Liver (tissue), 3 donors: ENCODE data around the gene JAG1.

Experiments used
- EGR1 ChIP-seq, 2 donors: IDR thresholded peaks; 2 replicates each; pipeline ENCODE4 v1.6.1; 2016 to 2018; ENCODE audit warnings: antibody characterized with exemption in 2 of 2, low read depth in 2 of 2
- FOXA1 ChIP-seq: IDR thresholded peaks from 2 replicates; pipeline ENCODE4 v1.6.1; 2016; ENCODE audit warnings: antibody characterized with exemption
- GABPA ChIP-seq, 2 donors: IDR thresholded peaks in 1 of 2; conservative IDR thresholded peaks in 1 of 2; 2 replicates each; pipeline ENCODE4 v1.6.1; 2016; ENCODE audit warnings: antibody characterized with exemption in 2 of 2, mild to moderate bottlenecking in 1 of 2, moderate library complexity in 1 of 2
- JUND ChIP-seq, 2 donors: IDR thresholded peaks; 2 replicates each; pipeline ENCODE4 v1.6.1; 2016; ENCODE audit warnings: antibody characterized with exemption in 2 of 2
- RAD21 ChIP-seq, 2 donors: IDR thresholded peaks; 2 replicates each; pipeline ENCODE4 v1.6.1; 2016; ENCODE audit warnings: antibody characterized with exemption in 2 of 2, mild to moderate bottlenecking in 2 of 2
- RXRA ChIP-seq, 2 donors: IDR thresholded peaks; 2 replicates each; pipeline ENCODE4 v1.6.1; 2017 to 2018; ENCODE audit warnings: antibody characterized with exemption in 2 of 2, mild to moderate bottlenecking in 1 of 2
- SP1 ChIP-seq: IDR thresholded peaks from 2 replicates; pipeline ENCODE4 v1.6.1; 2018; ENCODE audit warnings: antibody characterized with exemption, mild to moderate bottlenecking
- TAF1 ChIP-seq: conservative IDR thresholded peaks from 2 replicates; pipeline ENCODE4 v1.6.1; 2016; ENCODE audit warnings: antibody characterized with exemption, mild to moderate bottlenecking
- YY1 ChIP-seq: IDR thresholded peaks from 2 replicates; pipeline ENCODE4 v1.6.1; 2016; ENCODE audit warnings: antibody characterized with exemption, mild to moderate bottlenecking
- TF ChIP-seq, protein P1 (sequence below): fragments of 150-350 bp; IDR thresholded peaks from 2 replicates; pipeline ENCODE4 v1.5.1; 2017; ENCODE audit warnings: improper control_type of control experiment, low read depth, low read length; ENCODE audit not compliant: missing input control
- TF ChIP-seq, protein P2 (sequence below): IDR thresholded peaks from 2 replicates; pipeline ENCODE4 v1.6.1; 2016; ENCODE audit warnings: antibody characterized with exemption, mild to moderate bottlenecking
- TF ChIP-seq, protein P3 (sequence below): IDR thresholded peaks from 2 replicates; pipeline ENCODE4 v1.6.1; 2016; ENCODE audit warnings: antibody characterized with exemption
- TF ChIP-seq, protein P4 (sequence below): IDR thresholded peaks from 2 replicates; pipeline ENCODE4 v1.6.1; 2016; ENCODE audit warnings: antibody characterized with exemption
- TF ChIP-seq, protein P5 (sequence below): IDR thresholded peaks from 2 replicates; pipeline ENCODE4 v1.6.1; 2016; ENCODE audit warnings: antibody characterized with exemption
- donor health status: healthy.
- donor health status: healthy.

DNA sequence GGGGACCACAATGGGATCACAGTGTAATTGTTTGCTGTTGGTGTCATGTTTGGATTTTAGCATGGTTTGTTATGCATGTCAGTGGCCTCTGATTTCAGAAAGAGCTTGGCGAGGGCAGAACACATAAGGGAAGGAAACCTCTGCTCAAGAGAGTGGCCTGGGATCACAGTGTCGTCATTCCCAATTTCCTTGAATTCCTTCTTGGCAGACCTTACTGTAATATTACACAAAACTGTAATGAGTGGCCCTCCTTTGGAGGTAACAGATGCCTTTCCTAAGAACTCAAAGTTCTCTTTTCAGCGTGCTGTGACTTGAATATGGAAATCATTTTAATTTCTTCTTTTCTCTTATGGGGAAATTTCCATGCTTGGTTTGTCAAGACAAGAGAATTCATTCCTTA lies 46.9 kb downstream of the JAG1 start:
- TF ChIP-seq, protein P1, sequence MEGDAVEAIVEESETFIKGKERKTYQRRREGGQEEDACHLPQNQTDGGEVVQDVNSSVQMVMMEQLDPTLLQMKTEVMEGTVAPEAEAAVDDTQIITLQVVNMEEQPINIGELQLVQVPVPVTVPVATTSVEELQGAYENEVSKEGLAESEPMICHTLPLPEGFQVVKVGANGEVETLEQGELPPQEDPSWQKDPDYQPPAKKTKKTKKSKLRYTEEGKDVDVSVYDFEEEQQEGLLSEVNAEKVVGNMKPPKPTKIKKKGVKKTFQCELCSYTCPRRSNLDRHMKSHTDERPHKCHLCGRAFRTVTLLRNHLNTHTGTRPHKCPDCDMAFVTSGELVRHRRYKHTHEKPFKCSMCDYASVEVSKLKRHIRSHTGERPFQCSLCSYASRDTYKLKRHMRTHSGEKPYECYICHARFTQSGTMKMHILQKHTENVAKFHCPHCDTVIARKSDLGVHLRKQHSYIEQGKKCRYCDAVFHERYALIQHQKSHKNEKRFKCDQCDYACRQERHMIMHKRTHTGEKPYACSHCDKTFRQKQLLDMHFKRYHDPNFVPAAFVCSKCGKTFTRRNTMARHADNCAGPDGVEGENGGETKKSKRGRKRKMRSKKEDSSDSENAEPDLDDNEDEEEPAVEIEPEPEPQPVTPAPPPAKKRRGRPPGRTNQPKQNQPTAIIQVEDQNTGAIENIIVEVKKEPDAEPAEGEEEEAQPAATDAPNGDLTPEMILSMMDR: no peak
- TF ChIP-seq SP1 (no peak), RXRA (IDR thresholded peaks at IDR 0.05) (no peak), JUND (IDR thresholded peaks at IDR 0.05) (no peak), YY1 (no peak), EGR1 (IDR thresholded peaks at IDR 0.05; ENCODE audit: low read depth in 2 of 2) (no peak), TAF1 (no peak), RAD21 (IDR thresholded peaks at IDR 0.05) (no peak), GABPA (IDR thresholded peaks at IDR 0.05 in 1 of 2, conservative IDR thresholded peaks at IDR 0.05 in 1 of 2) (no peak), FOXA1 (no peak)
- TF ChIP-seq, protein P2, sequence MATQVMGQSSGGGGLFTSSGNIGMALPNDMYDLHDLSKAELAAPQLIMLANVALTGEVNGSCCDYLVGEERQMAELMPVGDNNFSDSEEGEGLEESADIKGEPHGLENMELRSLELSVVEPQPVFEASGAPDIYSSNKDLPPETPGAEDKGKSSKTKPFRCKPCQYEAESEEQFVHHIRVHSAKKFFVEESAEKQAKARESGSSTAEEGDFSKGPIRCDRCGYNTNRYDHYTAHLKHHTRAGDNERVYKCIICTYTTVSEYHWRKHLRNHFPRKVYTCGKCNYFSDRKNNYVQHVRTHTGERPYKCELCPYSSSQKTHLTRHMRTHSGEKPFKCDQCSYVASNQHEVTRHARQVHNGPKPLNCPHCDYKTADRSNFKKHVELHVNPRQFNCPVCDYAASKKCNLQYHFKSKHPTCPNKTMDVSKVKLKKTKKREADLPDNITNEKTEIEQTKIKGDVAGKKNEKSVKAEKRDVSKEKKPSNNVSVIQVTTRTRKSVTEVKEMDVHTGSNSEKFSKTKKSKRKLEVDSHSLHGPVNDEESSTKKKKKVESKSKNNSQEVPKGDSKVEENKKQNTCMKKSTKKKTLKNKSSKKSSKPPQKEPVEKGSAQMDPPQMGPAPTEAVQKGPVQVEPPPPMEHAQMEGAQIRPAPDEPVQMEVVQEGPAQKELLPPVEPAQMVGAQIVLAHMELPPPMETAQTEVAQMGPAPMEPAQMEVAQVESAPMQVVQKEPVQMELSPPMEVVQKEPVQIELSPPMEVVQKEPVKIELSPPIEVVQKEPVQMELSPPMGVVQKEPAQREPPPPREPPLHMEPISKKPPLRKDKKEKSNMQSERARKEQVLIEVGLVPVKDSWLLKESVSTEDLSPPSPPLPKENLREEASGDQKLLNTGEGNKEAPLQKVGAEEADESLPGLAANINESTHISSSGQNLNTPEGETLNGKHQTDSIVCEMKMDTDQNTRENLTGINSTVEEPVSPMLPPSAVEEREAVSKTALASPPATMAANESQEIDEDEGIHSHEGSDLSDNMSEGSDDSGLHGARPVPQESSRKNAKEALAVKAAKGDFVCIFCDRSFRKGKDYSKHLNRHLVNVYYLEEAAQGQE: no peak
- TF ChIP-seq, protein P3, sequence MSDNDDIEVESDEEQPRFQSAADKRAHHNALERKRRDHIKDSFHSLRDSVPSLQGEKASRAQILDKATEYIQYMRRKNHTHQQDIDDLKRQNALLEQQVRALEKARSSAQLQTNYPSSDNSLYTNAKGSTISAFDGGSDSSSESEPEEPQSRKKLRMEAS: no peak
- TF ChIP-seq, protein P4, sequence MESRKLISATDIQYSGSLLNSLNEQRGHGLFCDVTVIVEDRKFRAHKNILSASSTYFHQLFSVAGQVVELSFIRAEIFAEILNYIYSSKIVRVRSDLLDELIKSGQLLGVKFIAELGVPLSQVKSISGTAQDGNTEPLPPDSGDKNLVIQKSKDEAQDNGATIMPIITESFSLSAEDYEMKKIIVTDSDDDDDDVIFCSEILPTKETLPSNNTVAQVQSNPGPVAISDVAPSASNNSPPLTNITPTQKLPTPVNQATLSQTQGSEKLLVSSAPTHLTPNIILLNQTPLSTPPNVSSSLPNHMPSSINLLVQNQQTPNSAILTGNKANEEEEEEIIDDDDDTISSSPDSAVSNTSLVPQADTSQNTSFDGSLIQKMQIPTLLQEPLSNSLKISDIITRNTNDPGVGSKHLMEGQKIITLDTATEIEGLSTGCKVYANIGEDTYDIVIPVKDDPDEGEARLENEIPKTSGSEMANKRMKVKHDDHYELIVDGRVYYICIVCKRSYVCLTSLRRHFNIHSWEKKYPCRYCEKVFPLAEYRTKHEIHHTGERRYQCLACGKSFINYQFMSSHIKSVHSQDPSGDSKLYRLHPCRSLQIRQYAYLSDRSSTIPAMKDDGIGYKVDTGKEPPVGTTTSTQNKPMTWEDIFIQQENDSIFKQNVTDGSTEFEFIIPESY: no peak
- TF ChIP-seq, protein P5, sequence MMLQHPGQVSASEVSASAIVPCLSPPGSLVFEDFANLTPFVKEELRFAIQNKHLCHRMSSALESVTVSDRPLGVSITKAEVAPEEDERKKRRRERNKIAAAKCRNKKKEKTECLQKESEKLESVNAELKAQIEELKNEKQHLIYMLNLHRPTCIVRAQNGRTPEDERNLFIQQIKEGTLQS: no peak
